ENCODE measurements around the gene MRPL30. TPM values are rescaled to one million over a fixed set of nuclear protein-coding genes. Genes with fewer than 3 reads are reported as not detected.

Gene MRPL30
- total RNA-seq, 1 donor from 2014 or later = 27.8 TPM

Other genes with a start within 250 kb of the MRPL30 start
- 3.3 TPM for gene CRACDL, start 245.0 kb upstream of the MRPL30 start, total RNA-seq
- not detected for gene C2orf15, start 39.5 kb upstream of the MRPL30 start, total RNA-seq
- gene TSGA10, start 26.2 kb upstream of the MRPL30 start, total RNA-seq = 1.6 TPM
- gene LIPT1, start 26.2 kb upstream of the MRPL30 start, total RNA-seq = 6.6 TPM
- 11.4 TPM for gene MITD1, start 126 bp upstream of the MRPL30 start, total RNA-seq
- not detected for gene LYG2, start 74.5 kb downstream of the MRPL30 start, total RNA-seq
- 0.57 TPM for gene LYG1, start 120.0 kb downstream of the MRPL30 start, total RNA-seq
- gene TXNDC9, start 155.1 kb downstream of the MRPL30 start, total RNA-seq = 24.8 TPM
- gene EIF5B, start 156.2 kb downstream of the MRPL30 start, total RNA-seq = 105 TPM

Data from cardiac septum (tissue), 1 donor.